ENCODE measurements around the gene CBFA2T2.

- no peak for TF ChIP-seq POLR2AphosphoS5 (IDR thresholded peaks at IDR 0.05)
- TF ChIP-seq CTCF (IDR thresholded peaks at IDR 0.05): no peak
Observed at GRCh38 chr20:33645072-33645358, 155.1 kb downstream of the CBFA2T2 start.

All from stomach (tissue), 4 donors.